K562 (cell line): ENCODE data around the gene ISYNA1. TPM values are rescaled to one million over a fixed set of nuclear protein-coding genes. Genes with fewer than 3 reads are reported as not detected.

Experiments
- ATF4 ChIP-seq: fragments of 450-650 bp; formaldehyde crosslinking; IDR thresholded peaks from 2 replicates; pipeline ENCODE4 v1.4.0; 2022; ENCODE audit warnings: mild to moderate bottlenecking, moderate library complexity
- CHD1 ChIP-seq: fragments of 200-600 bp; sonication (generic); IDR thresholded peaks from one replicate; pipeline ENCODE4 v1.6.1; 2012; ENCODE audit warnings: mild to moderate bottlenecking, moderate library complexity, low read length, inconsistent platforms
- CXXC5 ChIP-seq: fragments of 250-450 bp; sonication (Bioruptor Pico); IDR thresholded peaks from 2 replicates; pipeline ENCODE4 v1.8.0; 2022; ENCODE audit warnings: inconsistent platforms, mild to moderate bottlenecking, moderate library complexity
- EHMT2 ChIP-seq: fragments of 450-650 bp; IDR thresholded peaks from 2 replicates; pipeline ENCODE4 v1.6.1; 2018; ENCODE audit warnings: antibody characterized with exemption
- ELF2 ChIP-seq: fragments of 250-450 bp; sonication (Bioruptor Pico); IDR thresholded peaks from 2 replicates; pipeline ENCODE4 v1.5.0; 2021; ENCODE audit warnings: mild to moderate bottlenecking
- FOXA3 ChIP-seq, 2 experiments: fragments of 450-650 bp in 1 of 2; sonication (generic) in 1 of 2; formaldehyde crosslinking; IDR thresholded peaks in 1 of 2; conservative IDR thresholded peaks in 1 of 2; 2 replicates each; pipeline versions ENCODE4 v1.4.0 to v1.8.0; 2020 to 2022; ENCODE audit warnings: mild to moderate bottlenecking in 2 of 2, missing genetic modification reagents in 1 of 2
- GABPA ChIP-seq: fragments of 200-800 bp; sonication (Bioruptor generic); conservative IDR thresholded peaks from 2 replicates; pipeline ENCODE4 v1.6.1; 2016; ENCODE audit warnings: low read depth, missing genetic modification characterization, missing compliant biosample characterization
- GTF2A2 ChIP-seq: IDR thresholded peaks from 2 replicates; pipeline ENCODE4 v1.6.1; 2016; ENCODE audit warnings: mild to moderate bottlenecking, missing genetic modification characterization, missing compliant biosample characterization
- HNRNPUL1 ChIP-seq: fragments of 200-400 bp; formaldehyde crosslinking; IDR thresholded peaks from 2 replicates; pipeline ENCODE4 v1.6.1; 2017; ENCODE audit warnings: low read length
- MITF ChIP-seq: IDR thresholded peaks from 2 replicates; pipeline ENCODE4 v1.6.1; 2014; ENCODE audit warnings: antibody characterized with exemption
- NR0B1 ChIP-seq: fragments of 450-650 bp; IDR thresholded peaks from one replicate; pipeline ENCODE4 v1.6.1; 2018; ENCODE audit warnings: mild to moderate bottlenecking, moderate library complexity; ENCODE audit not compliant: partially characterized antibody
- OTX1 ChIP-seq: fragments of 450-650 bp; formaldehyde crosslinking; IDR thresholded peaks from 2 replicates; pipeline ENCODE4 v1.4.0; 2022; ENCODE audit warnings: mild to moderate bottlenecking
- SREBF1 ChIP-seq: fragments of 150-350 bp; IDR thresholded peaks from 2 replicates; pipeline ENCODE4 v1.6.1; 2014; ENCODE audit warnings: antibody characterized with exemption, low read depth, low read length, borderline replicate concordance
- STAT5B ChIP-seq: fragments of 250-450 bp; sonication (Bioruptor Pico); IDR thresholded peaks from 2 replicates; pipeline ENCODE4 v1.8.0; 2021; ENCODE audit warnings: mild to moderate bottlenecking, inconsistent platforms
- TSHZ1 ChIP-seq: fragments of 250-450 bp; sonication (Bioruptor Pico); IDR thresholded peaks from 2 replicates; pipeline ENCODE4 v1.4.0; 2020; ENCODE audit warnings: mild to moderate bottlenecking, moderate library complexity
- ZNF354B ChIP-seq: fragments of 250-450 bp; sonication (Bioruptor Pico); IDR thresholded peaks from 2 replicates; pipeline ENCODE4 v1.4.0; 2020
- ZNF586 ChIP-seq: fragments of 450-650 bp; formaldehyde crosslinking; conservative IDR thresholded peaks from 2 replicates; pipeline ENCODE4 v1.4.0; 2020; ENCODE audit warnings: mild to moderate bottlenecking, moderate library complexity
- ZNF695 ChIP-seq: fragments of 450-650 bp; formaldehyde crosslinking; IDR thresholded peaks from 2 replicates; pipeline ENCODE4 v1.4.0; 2020; ENCODE audit warnings: mild to moderate bottlenecking, moderate library complexity
- ZNF766 ChIP-seq: fragments of 200-800 bp; sonication (Bioruptor generic); conservative IDR thresholded peaks from 2 replicates; pipeline ENCODE4 v1.6.1; 2016; ENCODE audit warnings: missing genetic modification characterization, missing compliant biosample characterization
- polyA plus RNA-seq, 8 experiments: library from polyadenylated mRNA; depleted of rRNA in 4 of 8; stranded (reverse) in 5 of 8; unstranded in 3 of 8; fragments of >200 nt; fragmentation: Nextera tagmentation in 2 of 8; fragmentation: Illumina TruSeq in 1 of 8; extraction: Ambion mirVana in 2 of 8; extraction: Trizol in 1 of 8; gene quantifications; 2 replicates each; pipeline versions ENCODE4 v1.2.1 to v1.2.3, GENCODE V29; 2011 to 2014; ENCODE audit warnings: inconsistent platforms in 1 of 8, missing spikeins in 1 of 8
- total RNA-seq, 7 experiments: library from RNA; depleted of rRNA in 6 of 7; stranded (reverse); fragments of >200 nt in 6 of 7; fragmentation: Illumina TruSeq in 2 of 7; extraction: Trizol in 2 of 7; gene quantifications; 2 replicates each; pipeline versions ENCODE4 v1.2.1 to v1.2.3, GENCODE V29; 2011 to 2021; ENCODE audit warnings: low replicate concordance in 1 of 7

Gene ISYNA1
- total and polyA plus RNA-seq, 9 of the 15 experiments (the other 6 are each of a cell fraction or from before 2014, with no cell fraction given), result 21.8 to 460 (median 93.2) TPM

GRCh38 chr19:18385675-18386542 is 52.0 kb downstream of the ISYNA1 start, which contains the start of gene GDF15 (continued):
- TF ChIP-seq STAT5B (CRISPR knock-in tag) (no peak), ELF2 (no peak; the same call in 1 of the 2 replicates), ZNF586 (no peak), SREBF1 (peak; percentile 68; the same call in 1 of the 2 replicates), ZNF766 (CRISPR knock-in tag) (no peak; the same call in 1 of the 2 replicates), CXXC5 (peak; percentile 88), FOXA3 (CRISPR knock-in tag; conservative IDR thresholded peaks at IDR 0.05 in 1 of 2, IDR thresholded peaks at IDR 0.05 in 1 of 2) (peak; percentile 95 to 96), GTF2A2 (tag) (peak; percentile 83), HNRNPUL1 (no peak), NR0B1 (no peak), TSHZ1 (no peak), GABPA (tag) (peak; percentile 44; the same call in 1 of the 2 replicates), CHD1 (no peak), ZNF695 (CRISPR knock-in tag) (no peak), OTX1 (CRISPR knock-in tag) (0 out of 2 replicates have a peak, but pooled peaks have one; percentile 77), MITF (0 out of 2 replicates have a peak, but pooled peaks have one; percentile 70), ATF4 (CRISPR knock-in tag) (peak; percentile 28), EHMT2 (no peak), ZNF354B (CRISPR knock-in tag) (no peak)
